Raji (cell line): Measurements from ENCODE around the gene PLAAT4.

Experiments used
- POLR2A ChIP-seq: IDR thresholded peaks from 2 replicates; pipeline ENCODE4 v1.6.1; 2011; ENCODE audit warnings: low read depth, low read length, control low read depth; ENCODE audit not compliant: insufficient read depth

PLAAT4 gene

DNA sequence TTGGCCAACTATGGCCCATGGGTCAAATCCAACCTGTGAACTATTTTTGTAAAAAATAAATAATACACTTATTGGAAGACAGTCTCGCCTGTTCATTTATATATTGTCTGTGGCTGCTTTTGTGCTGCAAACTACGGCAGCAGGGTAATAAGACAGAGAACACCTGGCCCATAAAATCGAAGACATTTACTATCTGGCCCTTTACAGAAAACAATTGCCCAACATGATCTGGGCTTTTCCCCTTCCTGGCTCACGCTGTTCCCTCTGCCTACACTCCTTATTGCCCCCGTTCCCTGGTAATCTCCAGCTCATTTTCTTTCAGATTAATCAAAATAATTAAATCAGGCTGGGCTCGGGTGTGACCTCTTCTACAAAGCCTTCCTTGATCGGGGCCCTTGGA lies 21.0 kb downstream of the PLAAT4 start:
- no peak for TF ChIP-seq POLR2A

DNA sequence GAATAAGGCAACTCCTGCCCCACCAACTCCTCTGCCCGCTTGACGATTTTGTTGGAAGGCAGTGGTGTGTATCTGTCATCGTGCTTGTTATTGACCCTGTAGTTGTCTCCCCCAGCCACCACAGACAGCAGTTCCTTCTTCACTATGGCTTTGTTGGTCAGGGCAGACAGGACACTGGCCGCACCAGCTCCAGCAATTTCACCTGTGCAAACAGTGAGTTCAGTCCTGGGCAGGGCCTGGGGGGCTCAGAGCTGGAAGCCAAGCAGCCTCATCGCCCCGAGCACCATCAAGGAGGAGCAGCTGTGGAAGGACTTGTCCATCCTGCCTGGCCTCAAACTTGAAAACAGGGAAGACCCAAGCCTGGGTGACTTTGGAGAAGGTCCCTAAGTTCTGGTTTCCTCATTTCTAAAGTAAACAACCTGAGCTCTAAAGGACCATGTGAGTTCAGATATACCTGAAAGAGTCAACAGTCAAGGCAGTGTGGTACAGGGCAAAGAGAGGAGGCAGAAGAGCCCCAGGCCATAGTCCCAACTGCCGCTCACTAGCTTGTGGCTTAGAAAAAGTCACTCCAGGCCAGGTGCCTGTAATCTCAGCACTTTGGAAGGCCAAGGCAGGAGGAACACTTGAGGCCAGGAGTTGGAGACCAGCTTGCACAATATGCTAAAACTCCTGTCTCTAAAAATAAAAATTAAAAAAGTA lies 22.0 kb downstream of the PLAAT4 start:
- TF ChIP-seq POLR2A, result no peak

DNA sequence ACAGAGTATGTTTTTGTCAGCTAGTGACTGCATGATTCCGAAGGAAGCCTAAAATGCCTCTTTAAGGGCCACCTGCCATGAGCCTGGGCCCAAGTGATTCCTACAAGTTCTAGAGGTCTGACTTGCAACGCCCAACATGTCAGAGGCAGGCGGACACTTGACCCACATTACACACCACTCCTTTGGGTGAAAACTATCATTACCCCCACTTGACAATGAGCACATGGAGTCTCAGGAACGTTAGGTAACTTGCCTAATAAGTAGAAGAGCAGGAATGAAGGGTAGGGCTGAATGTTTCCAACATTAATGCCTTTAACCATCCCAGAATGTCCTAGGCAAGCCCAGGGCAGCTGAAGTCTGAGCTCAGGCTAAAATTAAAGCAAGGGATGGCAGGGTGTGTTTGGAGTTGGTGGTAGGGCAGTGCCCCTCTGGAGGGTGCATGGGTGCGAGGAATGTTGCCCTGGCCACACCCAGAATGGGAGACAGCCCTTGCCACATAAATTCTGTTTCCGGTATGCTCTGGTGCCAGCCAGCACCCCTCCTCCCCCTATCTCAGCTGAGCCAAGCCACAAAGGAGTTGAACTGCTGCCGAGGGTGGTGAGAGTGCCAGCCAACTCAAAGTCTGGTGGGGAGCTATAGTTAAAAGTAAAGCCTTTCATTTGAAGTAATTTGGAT lies 24.0 kb downstream of the PLAAT4 start:
- no peak for TF ChIP-seq POLR2A

DNA sequence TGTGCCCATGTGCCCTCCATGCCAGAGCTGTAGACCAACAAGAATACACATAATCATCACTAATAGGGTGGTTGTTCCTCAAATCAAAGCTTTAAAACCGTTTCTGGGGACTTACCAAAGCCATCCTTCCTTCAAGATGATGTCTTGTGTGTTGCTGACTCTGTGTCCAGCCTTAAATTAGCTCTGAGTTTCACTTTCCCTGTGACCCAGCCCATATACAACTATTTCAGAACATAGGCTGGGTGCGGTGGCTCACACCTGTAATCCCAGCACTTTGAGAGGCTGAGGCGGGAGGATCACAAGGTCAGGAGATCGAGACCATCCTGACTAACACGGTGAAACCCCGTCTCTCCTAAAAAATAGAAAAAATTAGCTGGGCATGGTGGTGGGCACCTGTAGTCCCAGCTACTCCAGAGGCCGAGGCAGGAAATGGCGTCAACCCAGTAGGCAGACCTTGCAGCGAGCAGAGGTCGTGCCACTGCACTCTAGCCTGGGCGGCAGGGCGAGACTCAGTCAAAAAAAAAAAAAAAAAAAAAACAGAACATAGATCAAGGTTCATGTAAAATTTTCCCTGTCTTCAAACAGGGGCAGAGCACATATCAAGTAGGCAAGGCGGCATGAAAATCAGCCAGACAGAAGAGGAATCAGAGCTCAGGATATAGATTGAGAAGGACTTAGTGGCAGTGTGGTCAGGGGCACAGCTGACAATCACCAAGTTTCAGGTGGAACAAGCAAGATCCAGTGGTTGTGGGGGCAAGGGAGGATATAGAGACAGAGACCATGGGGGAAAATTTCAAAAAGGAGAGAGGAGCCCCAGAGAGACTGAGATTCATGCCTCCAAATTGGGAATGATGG lies 26.8 kb downstream of the PLAAT4 start, which contains the start of gene PLAAT2:
PLAAT2 (minus strand) TSS at position 179 of the 855 bp plus-strand sequence; CDS start at position 124, 55 bp downstream.
- no peak for TF ChIP-seq POLR2A

DNA sequence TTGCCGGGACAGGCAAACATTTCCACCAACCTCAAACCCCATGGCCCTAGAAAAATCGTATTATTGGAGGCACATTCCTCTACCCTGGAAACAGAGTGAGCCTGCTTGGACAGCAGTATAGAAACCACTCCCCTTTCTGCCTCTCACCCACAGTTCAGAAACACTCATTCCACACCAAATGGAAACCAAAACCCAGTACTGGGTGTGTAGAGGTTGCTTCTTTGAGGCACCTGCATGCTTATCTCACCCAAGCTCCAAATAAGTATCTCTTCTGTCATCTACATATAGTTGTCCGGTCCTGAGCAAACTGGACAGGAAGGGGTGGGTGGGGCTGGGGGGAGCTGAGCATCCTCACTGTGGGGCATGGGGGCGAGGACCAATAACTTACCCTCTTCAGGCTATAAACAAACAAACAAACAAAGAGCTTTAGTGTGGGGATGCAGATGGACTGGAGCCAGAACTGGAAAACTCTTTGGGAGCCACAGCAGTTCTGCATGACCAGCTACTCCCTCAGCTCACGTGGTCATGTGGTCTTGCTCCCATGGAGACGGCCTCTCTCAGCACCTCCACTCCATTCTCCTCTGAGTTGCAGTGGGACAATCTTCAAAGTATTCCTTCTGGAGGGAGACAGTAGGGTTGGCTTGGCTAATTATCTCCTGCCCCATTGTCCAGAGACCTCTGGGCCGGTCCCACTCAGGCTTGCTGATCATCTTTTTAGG lies 27.6 kb downstream of the PLAAT4 start:
- TF ChIP-seq POLR2A, result no peak

DNA sequence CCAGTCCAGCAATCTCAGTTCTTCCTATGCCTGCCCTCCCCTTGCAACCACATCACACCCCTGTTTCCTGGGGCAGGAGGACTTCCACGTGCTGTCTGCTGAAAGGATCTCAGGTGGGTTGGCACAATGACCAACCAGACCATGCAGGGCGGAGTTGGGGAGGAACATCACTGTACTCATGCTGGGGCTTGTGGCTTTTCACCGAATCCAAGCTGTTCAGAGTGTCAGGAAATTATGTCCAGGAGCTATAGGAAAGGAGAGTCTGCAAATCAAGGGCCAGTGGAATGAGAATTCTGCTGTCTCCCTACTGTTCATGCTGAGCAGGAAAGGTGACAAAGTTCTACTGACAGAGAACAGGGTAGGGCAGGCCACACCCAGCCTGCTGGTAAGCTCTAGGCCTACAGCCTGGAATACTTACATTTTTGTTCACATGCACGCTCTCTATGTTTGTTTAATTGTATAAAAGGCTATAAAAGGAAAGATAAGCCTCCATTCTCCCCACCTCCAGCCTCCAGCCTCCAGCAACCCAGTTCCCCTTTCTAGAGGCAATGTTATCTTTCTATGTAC lies 28.3 kb downstream of the PLAAT4 start:
- TF ChIP-seq POLR2A, result no peak

DNA sequence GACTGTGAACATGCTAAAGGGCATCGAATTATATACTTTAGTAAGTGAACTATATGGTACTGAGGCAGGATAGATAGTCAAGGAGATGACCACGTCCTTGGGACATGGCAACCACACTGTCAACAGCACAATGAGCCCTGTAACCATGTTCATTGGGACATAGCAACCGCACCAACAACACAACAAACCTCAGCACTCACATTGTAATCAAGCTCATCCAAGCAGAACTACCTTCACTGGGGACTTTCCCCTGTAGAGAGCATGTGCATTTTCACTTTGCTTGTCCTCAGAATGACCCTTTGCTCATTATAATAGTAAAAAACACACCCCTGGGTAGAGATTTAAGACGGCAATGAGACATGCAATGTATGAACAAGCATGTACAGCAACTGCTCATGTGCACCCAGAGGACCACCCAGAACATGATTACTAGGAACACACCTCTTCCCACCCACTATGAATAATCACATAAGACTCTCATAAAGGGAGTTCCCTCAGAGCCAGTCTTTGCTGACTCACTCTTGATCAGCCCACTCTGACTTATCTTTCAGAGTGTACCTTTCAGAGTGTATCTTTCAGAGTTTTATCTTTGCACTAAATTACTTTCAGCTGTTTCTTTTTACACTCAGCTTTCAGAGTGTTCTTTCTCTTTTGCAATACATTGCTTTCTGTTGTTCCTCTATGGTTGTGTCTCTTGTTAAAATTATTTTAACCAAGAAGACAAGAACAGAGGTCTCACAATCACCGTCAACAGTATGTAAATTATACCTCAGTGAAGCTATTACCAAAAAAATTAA lies 30.6 kb downstream of the PLAAT4 start:
- TF ChIP-seq POLR2A, result peak; percentile 57

DNA sequence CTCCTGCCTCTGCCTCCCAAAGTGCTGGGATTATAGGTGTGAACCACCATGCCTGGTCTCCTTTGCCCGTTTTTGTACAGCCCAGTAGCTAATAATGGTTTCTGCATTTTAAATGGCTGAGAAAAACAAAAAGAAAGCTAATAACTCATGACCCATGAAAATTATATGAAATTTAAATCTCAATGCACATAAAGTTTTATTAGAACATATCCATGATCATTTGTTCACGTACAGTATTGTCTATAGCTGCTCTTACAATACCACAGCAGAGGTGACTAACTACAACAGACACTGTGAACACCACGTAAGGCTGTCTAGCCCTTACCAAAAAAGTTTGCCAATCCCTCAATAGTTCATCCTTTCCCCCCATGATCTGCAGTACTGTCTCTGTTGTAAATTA lies 33.0 kb downstream of the PLAAT4 start:
- no peak for TF ChIP-seq POLR2A

DNA sequence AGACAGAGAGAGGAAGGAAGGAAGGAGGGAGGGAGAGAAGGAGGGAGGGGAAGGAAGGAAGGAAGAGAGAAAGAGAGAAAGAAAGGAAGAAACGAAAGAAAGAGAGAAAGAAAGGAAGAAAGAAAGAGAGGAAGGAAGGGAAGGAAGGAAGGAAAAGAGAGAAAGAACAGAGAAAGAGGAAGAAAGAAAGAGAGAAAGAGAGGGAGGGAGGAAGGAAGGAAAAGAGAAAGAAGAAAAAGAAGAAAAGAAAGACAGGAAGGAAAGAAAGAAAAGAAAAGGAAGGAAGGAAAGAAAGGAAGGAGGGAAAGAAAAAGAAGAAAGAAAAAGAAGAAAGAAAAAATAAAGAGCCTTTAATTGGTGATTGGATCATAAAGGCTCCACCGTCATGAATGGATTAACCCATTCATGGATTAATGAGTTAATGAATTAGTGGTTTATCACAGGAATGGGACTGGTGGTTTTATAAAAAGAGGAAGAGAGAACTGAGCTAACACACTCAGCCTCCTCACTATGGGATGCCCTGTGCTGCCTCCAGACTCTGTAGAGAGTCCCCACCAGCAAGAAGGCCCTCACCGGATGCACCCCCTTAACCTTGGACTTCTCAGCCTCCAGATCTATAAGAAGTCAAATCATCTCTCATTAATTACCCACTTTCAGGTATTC lies 35.5 kb downstream of the PLAAT4 start:
- TF ChIP-seq POLR2A, result no peak

DNA sequence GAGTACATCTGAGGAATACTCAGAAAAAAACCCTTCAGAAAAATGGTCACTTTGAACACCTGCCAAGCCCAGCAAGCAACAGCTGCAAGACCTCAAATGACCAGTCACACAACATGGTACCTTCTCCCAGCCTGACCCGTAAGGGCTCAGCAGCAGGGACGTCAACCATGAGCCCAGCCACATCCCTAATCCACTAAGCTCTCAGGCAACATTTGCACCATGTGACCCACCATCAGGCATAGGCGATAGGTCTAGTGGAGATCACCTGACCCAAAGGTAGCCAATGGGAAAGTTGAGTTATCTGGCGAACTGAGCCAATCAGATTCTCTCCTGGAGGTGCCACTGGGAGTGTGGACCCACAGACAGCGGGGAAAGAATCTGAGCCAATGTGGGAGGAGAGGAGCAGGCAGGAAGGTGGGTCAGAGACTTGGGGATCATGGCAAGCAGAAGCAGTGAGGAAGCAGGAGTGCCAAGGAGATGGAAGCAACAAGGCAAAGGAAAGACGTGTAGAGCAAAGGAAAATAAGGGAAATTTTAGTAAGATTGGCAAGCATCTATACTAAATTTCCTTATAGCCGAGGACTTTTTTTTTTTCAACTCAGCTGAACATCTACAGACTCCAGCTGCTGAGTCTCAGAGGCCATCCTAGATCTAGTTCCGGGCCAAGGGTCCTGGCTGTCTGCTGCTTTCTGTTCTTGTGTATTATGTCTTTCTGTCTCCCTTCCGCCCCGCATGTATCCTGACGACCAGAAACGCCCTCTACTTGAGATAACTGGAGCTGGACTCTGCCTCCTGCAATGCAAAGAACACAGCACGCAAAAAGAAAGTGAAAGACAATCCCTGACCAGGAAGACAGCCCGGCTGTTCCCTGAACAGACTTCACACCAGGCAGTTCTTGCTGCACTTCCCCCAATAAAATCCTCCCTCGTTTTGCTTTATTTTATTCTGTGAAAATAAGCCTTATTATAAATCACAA lies 37.6 kb downstream of the PLAAT4 start:
- no peak for TF ChIP-seq POLR2A

DNA sequence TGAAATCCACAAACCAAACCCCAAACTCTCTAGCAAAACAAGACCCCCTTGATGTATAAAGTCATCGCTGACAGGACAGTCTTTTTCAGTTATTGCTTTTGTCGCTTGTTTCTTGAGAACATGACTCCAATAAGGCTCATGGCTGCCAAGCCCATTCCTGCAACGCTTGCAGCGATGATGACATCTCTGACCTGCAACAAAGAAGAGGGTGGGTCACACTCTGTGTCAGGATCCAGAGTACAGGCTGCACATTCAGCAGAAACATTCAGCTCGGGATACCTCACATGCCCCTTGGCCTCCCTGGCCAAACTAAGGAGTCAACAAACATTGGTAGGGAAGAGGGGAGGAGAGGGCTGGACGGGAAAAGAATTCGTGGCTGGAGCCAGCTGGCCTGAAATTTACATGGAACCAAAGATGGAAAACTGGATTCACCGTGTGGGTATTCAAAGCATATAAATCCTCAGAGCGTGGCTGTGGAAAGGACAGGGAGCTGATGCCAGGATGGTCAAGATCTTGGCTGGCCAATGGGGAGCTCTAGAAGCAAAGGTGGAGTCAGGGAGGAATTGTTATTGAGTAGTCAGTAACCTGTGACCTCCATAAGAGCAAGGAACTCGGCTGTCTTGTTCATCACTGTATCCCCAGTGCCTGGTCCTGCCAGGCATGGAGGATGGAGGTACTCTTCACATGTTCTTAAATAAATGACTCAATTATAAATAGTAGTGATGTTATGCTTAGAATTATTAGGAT lies 38.4 kb downstream of the PLAAT4 start:
- TF ChIP-seq POLR2A, result no peak

DNA sequence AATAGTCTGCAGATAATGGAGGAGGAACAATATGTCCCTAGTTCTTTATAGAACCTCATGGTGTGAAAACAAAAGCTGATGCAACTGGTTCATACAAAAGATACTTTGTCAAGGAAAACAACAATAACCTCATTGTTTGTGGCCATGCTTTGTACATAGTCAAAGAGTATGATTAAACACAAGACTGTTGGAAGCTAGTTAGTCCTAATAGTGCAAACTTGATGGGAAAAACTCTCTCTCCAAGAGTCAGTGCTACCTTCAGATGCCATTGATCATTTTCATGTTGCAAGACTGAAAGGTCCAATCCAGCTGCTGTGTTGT lies 46.7 kb downstream of the PLAAT4 start:
- TF ChIP-seq POLR2A, result no peak
